Activated CD8-positive, alpha-beta memory T cell treated with anti-CD3 and anti-CD28 coated beads, Interleukin-2, amount 50 U/mL, for 48 hours (primary cell): ENCODE data around the gene PLEKHF1.

Experiments used
- DNase-seq: peaks from one replicate; pipeline ENCODE4 v3.0.0-alpha.2; 2020

The PLEKHF1 gene

DNA sequence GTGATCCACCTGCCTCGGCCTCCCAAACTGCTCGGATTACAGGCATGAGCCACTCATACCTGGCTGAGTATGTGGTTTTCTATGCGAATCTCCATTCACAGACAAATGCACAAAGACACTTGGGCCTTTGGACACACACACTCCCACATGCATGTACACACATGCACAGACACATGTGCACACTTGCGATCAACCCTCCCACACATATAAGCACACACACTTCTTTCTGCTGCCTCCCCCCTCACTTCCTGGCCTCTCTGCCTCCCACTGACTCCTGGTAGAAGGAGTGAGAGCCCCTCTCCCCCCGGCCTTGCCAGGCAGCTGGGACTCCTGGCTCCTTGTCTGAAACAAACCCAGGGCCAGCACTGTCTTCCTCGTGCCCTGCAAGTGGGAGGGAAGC is 29.3 kb upstream of the PLEKHF1 start:
- DNase-seq, result no peak

DNA sequence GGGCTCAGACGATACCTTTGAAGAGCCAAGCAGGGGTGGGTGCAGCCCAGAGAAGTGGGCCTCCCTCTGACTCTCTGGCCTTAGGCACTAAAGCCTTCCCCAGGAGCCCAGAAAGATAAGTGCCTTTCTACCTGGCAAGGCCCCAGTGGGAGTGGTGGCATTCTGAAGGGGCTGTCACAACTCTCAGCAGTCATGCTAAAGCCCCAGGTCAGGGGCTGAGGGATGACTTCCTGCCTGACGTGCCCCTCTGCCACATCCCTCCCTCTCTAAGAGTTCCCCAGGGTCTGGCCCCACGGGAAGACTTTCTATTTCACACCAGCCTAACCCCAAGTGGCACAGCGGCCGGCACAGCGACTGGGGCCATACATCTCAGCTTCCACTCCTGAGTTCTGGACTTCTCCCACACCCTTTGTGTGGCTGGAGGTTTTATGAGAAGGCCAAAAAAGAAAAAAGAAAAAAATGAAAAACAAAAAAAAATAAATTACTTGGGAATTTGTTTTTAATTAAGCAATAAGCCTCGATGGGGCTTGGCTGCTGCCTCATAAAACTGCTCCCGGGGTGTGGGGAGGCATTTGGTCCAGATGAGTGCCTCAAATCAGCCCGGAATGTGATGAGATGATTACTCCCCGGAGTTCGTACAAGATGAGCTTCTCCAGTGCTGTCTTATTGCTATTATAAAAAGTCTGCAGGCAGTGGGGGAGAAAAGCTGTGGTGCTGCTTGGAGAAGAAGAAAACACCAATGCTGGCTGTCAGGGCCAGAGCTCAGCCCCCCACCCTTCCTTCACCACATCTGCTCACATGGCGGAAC is 28.5 kb upstream of the PLEKHF1 start:
- no peak for DNase-seq

DNA sequence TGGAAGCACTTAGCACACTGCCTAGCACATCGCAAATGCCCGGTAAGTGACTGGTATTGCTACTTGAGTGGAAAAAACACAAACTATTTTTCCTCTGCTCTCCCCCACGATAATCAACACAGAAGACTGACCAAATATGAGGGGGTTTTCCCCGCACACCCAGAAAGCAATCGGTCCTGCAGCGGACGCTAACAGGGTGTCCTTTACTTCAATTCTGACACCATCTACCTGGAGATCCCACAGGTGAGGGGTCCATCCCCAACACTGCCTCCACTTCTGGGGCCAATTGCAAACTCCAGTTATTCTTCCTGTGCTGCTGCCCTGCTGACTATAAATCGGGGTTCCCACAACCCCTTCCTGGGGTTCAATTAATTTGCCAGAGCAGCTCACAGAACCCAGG is 26.2 kb upstream of the PLEKHF1 start:
- DNase-seq, result no peak

DNA sequence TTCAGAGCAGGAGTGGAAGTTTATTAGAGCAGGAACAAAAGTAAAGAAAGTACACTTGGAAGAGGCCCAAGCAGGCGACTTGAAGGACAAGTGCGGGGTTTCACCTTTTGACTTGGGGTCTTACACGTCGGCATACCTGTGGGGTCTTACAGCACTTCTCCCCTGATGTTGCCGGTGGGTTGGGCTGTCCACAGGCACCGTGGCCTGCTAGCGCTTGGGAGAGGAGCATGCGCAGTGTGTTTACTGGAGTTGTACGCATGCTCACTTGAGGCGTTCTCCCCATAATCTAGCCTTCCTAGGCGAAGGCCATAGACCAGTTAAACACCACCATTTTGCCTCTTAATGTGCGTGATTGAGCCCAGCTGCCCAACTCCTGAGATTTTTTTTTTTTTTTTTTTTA is 25.0 kb upstream of the PLEKHF1 start:
- no peak for DNase-seq

DNA sequence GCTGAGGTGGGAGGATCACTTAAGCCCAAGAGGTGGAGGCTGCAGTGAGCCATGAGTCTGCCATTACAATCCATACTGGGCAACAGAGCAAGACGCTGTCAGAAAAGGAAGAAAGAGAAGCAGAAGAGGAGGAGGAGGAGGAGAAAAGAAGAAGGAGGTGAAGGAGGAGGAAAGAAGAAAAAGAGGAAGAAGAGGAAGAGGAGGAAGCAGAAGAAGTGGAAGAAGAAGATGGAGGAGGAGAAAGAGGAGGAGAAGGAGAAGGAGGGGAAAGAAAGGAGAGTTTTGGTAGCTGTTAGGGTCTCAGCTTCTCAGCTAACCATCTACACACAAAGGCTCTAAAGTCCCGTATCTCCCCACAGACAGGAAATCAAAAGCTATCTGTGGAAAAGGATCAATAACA is 23.7 kb upstream of the PLEKHF1 start:
- DNase-seq, result no peak

DNA sequence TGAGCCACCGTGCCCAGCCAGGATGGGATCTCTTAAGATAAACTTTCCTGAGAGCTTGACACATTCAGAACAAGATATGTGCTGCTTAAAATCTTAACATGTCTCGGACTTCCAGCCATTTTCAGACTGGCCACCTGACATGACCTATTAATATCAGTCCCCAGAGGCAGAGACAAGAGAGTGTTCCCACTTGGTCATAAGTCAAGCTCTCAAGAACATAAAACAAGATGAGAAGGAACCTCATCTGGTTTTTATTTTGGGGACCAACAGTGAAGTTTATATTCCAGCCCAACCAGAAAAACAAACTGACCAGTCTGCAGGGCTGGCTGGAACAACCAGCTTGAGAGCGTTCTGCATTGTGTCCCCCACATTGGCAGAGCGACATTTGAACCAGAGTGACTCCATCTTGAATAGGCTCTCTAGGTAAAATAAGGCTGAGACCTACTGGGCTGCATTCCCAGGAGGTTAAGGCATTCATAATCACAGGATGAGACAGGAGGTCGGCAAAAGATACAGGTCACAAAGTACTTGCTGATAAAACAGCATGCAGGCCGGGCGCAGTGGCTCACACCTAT is 21.8 kb upstream of the PLEKHF1 start:
- no peak for DNase-seq

DNA sequence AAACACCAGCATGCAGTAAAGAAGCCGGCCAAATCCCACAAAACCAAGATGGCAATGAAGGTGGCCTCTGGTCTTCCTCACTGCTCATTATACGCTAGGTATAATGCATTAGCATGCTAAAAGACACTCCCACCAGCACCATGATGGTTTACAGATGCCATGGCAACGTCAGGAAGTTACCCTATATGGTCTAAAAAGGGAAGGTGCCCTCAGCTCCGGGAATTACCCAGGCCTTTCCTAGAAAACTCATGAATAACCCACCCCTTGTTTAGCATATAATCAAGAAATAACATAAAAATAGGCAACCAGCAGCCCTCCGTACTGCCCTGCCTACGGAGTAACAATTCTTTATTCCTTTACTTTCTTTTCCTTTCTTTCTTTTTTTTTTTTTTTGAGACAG is 21.1 kb upstream of the PLEKHF1 start:
- DNase-seq, result no peak

DNA sequence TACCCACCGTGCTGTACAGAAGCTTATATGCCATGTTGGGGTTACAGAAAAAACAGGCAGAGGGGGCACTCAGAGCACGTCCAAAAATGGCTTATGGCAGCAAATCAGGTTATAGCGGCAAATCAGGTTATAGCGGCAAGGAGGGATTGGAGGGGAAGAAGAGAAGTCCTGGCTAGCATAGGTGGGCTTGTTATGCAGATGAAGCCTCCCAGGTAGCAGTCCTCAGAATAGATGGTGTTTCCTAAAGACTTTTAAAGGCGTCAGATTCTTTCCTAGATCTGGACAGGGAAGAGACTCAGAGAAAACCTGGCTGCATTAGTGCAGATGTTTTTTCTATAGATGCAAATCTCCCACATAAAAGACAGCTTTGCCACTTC is 19.8 kb upstream of the PLEKHF1 start:
- DNase-seq, result no peak

DNA sequence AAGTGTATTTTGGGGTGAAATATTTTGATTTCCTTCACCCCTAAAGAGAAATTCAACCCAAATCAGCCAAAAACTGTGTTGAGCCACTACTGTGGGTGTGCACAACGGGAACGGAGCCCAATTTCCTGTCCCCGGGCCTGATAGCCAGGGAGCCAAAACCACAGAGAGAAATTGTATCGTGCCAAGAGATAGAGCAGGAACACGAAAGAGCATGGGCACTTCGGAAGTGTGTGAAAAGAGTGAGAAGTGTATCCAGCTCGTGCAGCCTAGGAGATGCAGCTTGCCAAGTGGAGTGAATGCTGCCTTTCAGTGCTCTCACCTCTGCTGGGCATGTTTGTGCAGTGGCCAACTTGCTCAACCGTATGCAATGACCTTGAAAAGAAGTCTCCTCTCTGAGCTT is 19.4 kb upstream of the PLEKHF1 start:
- no peak for DNase-seq

DNA sequence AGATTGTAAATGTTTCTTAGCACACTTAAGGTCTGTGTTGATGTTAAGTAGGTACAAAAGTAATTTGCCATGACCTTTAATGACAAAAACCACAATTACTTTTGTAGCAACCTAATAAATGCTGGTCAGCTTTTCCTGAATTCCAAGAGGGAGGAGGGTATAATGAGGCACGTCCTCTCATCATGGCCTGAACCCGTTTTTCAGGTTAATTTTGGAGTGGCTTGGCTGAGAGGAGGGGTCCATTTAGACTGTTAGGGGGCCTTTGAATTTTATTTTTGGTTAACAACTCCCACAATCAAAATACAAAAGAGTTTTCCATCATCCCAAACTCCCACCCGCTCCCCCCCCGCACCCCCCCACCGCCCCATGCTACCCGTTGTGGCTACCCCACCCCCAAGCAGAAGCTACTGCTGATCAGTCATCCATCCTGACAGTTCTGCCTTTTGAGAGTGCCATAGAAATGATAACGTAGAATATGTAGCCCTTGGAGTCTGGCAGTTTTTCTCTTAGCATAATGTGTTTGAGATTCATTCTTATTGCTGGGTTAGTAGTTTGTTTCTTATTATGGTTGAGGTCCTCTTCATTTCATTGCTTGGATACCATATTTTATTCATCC is 14.4 kb upstream of the PLEKHF1 start:
- DNase-seq, result no peak

DNA sequence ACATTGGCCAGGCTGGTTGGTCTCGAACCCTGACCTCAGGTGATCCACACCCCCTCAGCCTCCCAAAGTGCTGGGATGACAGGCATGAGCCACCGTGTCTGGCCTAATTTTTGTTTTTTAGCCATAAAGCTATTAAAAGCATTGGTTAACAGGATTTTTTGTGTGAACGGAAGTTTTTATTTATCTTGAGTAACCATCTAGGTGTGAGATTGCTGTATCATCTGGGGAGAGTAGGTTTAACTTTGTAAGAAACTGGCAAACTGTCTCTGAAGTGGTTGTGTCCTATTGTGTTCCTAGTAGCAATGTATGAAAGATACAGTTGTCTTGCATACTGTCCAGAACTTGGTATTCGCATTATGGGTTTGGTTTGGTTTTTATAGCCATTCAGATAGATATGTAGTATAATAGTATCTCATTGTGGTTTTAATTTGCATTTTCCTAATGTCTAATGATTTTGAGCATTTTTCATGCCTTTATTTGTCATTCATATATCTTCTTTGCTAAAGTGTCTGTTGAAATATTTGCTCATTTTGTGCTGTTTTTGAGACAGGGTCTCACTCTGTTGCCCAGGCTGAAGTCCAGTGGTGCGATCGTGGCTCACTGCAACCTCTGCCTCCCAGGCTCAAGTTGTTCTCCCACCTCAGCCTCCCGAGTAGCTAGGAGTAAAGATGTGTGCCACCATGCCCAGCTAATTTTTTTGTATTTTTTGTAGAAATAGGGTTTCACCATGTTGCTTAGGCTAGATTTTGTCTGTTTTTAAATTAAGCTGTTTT is 13.5 kb upstream of the PLEKHF1 start:
- no peak for DNase-seq

DNA sequence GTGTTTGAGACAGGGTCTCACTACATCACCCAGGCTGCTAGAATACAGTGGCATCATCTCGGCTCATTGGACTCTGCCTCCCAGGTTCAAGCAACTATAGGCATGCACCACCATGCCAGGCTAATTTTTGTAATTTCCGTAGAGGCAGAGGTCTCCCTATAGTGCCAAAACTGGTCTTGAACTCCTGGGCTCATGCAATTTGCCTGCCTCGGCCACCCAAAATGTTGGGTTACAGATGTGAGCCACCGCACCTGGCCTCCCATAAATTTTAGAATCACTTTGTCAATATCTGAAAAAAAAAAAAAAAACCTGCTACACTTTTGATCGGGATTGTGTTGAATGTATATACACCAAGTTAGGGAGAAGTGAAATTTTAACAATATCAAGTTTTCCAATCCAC is 11.9 kb upstream of the PLEKHF1 start:
- DNase-seq, result no peak

DNA sequence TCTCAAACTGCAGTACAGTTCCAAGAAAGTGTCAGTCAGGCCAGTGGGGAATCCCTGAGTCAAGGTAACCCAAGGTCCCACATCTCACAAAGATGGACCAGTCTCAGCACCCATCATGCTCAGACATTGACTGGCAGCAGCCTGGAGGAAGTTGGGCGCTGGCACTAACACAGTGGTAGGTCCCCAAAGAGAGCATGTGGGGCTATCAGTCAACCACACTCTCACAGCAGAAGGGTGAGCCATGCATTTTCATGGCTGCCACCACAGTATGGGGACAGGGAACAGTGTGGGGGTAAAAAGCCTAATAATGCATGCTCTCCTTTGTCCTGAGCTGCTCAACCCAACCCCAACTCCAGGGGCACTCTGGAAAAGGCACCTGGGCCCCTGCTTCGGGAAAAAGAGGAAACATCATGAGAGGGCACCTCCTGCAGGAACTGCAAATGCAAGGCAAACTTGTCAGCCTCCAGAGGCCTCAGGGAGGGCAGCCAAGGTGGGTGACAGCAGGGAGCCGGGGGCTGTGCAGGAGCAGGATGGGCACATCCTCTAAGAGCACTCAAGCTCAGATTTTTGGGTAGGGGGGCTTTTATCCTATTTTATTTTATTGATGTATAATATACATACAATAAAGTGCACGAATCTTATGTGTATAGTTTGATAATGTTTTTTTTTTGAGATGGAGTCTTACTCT is 9.5 kb upstream of the PLEKHF1 start:
- DNase-seq, result no peak

DNA sequence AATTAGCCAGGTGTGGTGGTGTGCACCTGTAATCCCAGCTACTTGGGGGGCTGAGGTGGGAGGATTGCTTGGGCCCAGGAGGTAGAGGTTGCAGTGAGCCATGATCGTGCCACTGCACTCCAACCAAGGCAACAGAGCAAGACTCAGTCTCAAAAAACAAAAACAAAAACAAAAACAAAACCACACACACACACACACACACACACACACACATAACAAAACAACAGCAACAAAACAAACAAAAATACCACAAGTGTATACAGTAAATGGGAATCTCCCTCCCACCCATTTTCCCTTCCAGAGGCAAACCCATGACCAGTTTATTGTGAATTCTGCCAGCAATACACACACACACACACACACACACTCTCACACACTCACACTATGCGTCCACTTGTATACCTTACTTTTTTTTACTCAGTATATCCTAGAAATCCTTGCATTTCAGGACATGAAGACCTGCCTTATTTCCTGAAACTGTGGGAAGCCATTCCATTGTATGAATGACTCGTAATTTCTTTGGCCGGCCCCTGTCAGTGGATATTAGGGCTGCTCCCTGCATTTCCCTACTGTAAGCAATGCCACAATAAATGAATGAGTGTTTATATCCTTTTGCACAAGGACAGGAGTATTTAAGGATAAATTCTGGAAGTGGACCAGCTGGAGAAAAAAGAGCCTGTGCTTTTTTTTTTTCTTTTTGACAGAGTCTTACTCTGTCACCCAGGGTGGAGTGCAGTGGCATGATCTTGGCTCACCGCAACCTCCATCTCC is 6.9 kb upstream of the PLEKHF1 start:
- DNase-seq, result no peak

DNA sequence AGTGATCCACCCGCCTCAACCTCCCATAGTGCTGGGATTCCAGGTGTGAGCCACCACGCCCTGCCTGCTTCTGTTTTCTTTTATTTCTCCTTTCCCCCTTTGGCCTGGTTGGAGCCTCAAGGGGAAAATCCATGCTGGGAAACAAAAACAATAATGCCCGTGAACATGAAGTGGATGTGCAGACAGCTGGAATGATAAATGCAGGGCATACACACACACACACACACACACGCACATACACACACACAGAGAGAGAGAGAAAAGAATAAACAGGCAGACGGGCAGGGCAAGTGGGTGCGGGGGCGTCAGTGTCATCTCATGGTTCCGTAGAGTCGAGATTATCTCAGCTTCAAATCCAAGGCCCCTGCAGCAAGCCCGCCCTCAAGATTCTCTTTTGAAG is 4.4 kb upstream of the PLEKHF1 start:
- DNase-seq, result no peak

DNA sequence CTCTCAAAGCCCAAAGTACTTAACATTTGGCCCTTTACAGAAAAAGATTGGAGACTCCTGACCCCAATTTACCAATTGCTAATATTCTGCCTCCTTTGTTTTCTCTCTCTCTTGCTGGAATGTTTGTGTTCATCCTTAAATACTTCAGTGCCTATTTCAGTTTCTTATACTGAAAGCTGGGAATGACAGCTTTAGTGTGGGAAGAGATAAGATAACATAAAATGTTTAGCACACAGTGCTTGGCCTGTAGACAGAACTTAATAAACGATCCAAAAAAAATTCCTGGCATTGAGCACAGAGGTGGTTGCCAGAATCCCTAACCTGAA is 3.0 kb upstream of the PLEKHF1 start:
- no peak for DNase-seq

DNA sequence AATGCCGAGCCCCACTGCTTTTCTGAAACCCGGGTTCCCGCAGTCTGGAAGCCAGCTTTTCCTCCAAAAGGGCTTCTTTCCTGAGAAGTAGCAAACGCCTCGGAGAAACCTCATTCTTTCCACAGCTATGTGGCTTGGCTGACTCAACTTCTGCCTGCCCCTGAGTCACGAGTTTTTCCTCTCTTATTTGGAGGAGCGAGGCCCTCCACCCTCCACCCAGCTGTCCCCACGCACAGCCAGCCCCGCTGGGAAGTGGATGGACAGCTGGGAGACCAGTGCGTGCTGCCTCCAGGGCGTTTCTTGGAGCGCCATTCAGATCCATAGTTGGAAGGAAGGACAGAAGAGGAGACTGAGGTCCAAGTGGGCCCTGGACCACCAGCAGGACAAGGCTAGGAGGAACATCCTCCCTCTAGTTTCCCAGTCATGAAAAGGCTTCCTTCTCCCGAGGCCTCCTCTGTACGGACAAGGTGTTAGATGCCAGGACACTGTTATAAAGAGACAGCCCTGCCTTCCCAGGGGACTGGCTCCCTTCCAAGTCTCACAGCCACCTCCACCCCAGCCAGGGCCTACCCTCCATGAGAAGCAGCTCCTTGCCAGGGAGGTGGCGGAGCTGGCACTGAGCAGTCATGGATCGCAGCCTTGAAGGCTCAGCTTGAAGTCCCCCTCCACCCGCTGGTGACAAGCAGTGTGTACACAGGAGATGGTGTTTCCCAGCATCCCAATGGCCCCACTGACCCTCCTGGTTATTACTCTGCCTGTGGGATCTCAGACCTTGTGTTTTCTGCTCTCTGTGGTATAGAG is 2.5 kb upstream of the PLEKHF1 start:
- no peak for DNase-seq

DNA sequence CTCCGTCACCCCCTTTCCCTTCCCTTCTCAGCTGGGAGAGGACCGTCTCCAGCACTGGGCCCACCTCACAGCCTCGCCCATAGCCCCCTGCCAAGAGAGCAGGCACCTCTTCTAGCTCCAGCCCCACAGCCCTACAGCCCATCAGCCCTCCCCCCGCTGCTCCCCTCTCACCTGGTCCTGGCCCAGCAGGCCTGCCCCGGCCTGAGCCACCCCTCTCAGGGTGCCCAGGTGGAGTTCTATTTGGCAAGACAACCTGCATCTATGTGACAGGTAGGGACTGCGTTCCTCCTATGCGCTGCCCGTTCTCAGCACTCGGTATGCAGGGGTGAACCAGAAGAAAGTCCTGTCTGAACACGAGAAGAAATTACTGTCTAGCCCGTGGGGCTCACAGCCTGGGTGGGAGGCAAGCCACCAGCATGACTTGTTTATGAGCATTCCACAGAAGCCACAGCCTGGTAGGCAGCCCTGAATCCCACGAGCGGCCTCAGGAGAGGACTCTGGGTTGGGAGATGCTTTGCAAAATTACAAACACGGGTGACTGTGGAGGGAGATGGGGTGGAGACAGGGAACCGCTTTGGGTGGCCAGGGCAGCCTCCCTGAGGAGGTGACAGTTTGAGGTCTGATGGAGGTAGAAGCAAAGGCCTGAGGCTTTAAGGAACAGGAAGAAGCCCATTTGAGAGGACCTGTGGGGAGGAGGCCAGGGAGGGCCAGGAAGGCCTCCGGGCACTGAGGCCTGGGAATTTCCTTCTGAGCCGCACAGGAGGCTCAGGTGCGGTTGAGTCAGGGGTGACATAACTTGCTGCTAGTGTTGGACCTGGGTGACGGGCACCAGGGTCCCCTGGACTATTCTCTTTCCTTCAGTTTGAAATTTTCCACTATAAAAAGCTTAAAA is 1.2 kb upstream of the PLEKHF1 start:
- no peak for DNase-seq

DNA sequence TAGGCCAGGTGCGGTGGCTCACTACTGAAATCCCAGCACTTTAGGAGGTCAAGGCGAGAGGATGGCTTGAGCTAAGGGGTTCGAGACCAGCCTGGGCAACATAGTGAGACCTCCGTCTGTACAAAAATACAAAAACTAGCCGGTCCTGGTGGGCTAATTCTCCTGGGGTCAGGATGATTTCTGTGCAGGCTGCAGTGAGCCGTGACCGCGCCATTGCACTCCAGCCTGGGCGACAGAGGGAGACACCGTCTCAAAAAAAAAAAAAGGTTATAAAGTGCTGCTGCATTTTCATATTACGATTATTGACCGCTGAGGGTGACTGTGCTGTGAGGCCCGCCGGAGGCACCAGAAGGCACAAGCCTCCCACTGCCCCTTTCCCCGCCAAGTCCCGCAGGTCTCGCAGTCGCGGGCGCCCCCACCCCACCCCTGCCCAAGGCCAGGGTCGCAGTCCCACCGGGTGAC is 477 bp upstream of the PLEKHF1 start:
- no peak for DNase-seq

DNA sequence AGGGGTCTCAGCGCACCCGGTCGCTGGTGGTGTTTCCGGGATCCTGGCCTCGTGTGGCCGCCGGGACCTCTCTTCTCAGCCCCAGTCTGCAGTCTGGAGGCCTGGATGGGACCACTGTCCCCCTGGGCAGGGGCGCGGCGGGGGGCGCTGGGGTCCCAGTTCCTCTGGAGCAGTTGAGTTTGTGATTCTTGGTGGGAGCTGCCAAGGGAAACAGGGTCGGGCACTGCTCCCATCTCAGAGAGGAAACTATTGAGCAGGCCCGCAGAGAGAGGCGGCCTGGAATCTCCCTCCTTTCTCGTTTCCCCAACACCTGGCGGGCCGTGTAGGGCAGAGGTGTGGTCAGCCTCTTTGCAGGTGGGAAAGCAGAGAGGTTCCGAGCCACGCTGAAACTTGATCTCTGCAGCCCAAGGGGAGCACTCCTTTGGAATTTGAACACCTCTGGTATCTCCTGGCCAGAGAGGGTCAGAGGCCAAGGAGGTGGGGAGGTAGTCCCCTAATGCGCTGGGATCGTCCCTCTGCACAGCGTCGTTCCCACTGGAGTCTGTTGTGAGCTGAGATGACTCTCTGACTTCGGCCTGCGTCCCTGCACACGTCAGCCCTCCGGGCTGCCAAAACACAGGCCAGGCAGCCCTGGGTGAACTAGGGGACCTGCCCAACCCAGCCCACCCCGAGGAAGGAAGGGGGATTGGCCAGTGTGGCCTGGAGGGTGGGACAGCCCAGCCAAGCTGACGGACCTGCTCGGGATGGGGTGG is 741 bp downstream of the PLEKHF1 start:
- no peak for DNase-seq
